HG03432 (cell line): Measurements from ENCODE around the gene RFESD.

Experiments used
- ATAC-seq: cut with Tn5 transposase; IDR thresholded peaks from one replicate; pipeline ENCODE4 v1.9.1; 2021; ENCODE audit warnings: mild to moderate bottlenecking, moderate library complexity; ENCODE audit not compliant: unreplicated experiment

Gene RFESD

GRCh38 chr5:95660060-95660459 is 13.5 kb downstream of the RFESD start:
- no peak for ATAC-seq

- no peak for ATAC-seq
These were observed 16.4 kb downstream of the RFESD start for GRCh38 chr5:95662946-95663345.

DNA sequence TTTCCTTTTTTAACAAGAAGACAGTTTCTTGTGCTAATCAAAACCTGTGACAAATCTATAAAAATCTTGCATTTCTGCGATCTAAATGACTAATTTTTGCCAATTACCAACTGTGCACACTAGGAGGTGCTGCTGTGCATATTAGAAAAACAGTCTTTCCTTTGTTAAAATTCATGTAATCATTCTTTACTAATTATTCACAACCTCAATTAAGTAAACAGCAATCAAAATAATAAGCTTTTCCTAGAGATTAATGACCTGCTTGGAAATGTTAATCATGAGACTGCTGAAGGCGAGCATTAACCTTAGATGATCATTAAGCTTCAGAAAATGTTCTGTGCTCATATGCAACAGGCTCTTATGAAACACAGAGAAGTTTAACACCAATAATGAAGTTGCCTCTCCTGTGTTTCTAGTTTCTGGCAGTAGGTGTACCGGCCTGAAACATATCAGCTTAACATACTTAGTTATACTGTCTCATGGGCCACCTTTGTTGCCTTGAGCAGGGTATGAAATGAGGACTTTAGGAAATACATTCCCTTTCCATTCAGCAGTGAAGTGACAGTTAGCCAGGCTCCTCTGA is 17.7 kb downstream of the RFESD start:
- ATAC-seq: no peak

DNA sequence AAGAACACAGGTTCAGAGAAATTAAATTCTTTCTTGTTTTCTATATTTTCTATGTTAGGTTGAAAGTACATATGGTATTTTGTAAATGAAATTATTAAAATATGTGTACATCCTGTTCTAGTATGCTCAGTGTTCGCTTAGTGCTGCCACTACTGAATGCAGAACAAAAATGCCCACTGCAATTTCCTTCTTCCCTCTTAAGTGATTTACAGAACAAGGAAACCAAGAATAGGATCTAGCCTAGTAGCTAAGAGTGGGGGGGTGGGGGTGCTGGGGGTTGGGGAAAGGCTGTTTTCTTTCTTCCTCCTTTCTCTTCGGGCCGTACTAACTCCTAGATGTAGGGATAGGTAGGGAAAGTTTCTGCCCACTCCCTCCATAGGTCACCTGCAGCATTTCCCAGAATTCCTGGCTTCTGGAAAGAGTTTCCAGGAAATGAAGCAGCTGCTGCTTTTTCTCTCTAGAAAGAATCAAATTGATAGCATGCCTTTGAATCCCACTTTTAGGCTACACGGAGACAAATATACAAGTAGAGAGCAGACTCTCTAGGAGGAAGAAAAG is 20.6 kb downstream of the RFESD start:
- ATAC-seq: no peak

- ATAC-seq: no peak
These were observed 21.1 kb downstream of the RFESD start for GRCh38 chr5:95667678-95668077.

- no peak for ATAC-seq
These were observed 21.6 kb downstream of the RFESD start for GRCh38 chr5:95668216-95668615.

GRCh38 chr5:95668728-95669127 is 22.2 kb downstream of the RFESD start:
- no peak for ATAC-seq

GRCh38 chr5:95669540-95669939 is 23.0 kb downstream of the RFESD start:
- ATAC-seq: no peak

- ATAC-seq: no peak
These were observed 23.4 kb downstream of the RFESD start for GRCh38 chr5:95669985-95670384.

- ATAC-seq: no peak
These were observed 24.0 kb downstream of the RFESD start for GRCh38 chr5:95670568-95670967.

DNA sequence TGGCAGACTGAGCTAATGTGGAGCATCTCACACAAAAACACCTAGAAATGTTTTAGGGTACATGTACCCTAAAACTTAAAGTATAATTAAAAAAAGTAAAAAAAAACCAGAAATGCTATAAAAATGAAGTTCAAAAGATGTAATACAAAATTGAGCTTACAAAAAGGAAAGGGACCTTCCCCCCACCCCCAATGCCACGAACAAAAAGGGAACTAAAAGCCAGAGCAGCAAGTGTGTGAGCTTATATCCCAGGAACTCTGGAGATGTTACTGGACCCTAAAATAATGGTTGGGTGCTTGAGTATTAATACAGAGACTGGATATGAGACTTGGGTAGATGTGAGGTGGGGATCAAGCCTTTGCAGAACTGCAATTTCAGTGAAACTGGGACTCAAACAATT is 25.2 kb downstream of the RFESD start:
- no peak for ATAC-seq

DNA sequence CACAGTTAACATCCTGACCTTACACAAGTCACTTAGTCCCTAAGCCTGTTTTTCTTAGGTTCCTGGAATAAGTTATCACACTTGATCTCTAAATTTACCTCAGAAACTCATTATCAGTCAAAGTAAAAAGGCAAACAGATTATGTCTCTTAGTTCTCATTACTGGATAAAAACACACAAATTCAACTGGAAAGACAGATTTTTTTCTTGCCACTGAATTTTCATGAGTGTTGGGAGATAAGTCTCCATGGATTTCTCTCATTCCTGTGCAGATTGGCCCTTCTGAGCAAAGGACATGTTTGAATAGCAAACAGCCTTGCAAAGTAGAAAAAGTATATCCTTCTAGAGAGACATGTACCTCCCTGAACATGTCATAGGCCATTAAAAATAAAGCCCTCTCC is 26.1 kb downstream of the RFESD start:
- ATAC-seq: no peak

GRCh38 chr5:95673081-95673480 is 26.5 kb downstream of the RFESD start:
- no peak for ATAC-seq

DNA sequence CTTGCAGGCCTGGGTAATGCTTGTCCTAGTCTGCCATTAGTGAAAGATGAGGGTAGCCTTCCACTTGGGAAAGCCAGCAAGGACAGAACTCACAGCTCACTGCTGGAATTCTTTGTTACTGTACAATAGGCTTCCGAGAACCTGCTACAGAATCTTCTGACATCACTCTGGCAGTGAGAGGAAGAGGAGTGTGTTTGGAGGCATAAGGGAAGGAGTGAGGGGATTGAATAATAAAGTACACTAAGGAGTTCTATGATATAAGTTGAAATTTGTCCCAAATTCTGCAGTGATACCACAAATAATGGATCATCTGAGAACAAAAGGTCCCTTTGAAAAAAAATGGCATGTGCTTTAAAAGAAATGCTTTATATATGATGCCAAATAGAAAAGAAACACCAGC is 36.3 kb downstream of the RFESD start, which contains the start of gene SPATA9:
TSS of gene SPATA9 (minus strand) at position 101 of the 400 bp plus-strand sequence. CDS start 137 bp downstream, outside the sequence.
- ATAC-seq: no peak

GRCh38 chr5:95684361-95684760 is 37.8 kb downstream of the RFESD start:
- ATAC-seq: no peak

- no peak for ATAC-seq
These were observed 40.1 kb downstream of the RFESD start for GRCh38 chr5:95686651-95687050.

GRCh38 chr5:95689680-95690079 is 43.1 kb downstream of the RFESD start:
- no peak for ATAC-seq

GRCh38 chr5:95690333-95690732 is 43.8 kb downstream of the RFESD start:
- ATAC-seq: no peak

GRCh38 chr5:95697781-95698681 is 51.5 kb downstream of the RFESD start:
- ATAC-seq: no peak

DNA sequence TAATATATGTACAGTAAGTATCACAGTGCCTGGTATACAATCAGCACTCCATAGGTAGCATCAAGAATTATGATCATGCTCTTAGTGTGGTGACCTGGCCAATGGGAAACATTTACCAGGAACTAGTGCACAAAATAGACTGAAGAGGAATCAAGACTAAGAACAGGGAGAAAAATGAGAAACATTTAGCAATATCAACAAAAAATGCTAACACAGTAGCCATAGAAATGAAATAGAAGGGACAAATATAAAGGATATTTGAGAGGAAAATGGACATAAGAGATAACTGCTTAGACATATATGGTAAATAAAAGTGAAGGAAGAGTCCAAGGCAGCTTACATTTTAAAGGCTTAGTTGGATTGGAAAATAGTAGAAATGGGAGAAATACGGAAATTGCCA is 52.8 kb downstream of the RFESD start:
- ATAC-seq: no peak

DNA sequence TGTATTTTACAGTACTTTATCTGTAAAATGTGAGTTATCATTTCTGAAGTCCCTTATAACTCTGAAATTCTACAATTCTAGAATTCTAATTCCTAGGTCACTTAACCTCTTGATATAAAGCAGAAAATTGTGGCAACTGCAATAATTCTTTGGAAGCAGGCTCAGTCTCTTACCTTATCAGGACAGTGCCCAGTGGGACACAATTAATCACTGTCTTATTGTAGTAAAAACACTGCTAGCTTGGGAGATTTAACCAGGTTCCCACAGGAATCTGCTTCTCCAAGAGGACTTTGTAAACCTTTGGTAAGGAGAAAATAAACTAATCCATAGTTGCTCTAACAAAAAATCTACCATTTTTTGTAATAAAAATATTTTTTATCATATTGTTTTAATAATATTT is 54.5 kb downstream of the RFESD start:
- no peak for ATAC-seq

DNA sequence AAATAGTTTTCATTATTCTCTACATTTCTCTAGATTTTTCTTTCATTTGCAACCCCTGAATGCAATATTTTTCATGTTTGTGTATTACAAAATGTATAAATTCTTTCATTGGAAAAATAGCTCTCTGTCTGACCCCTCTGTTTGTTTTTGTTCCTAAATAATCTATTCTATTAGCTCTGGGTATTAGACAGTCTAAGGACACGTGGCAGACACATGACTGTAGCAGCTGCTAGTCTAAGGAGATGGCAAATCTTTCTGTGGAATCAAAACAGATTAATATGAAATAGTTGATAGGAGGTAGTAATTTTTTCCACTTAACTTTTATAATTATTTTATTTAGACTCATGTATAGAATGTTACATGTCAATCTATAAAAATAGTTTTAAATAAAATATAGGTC is 57.6 kb downstream of the RFESD start:
- no peak for ATAC-seq
